ENCODE measurements around the gene CASKIN1. TPM values are rescaled to one million over a fixed set of nuclear protein-coding genes. Genes with fewer than 3 reads are reported as not detected.

CASKIN1 gene
- total RNA-seq, 1 experiment from 2014 or later, result 5.9 TPM

- ChIA-PET POLR2A (no interaction called here), CTCF (no interaction called here), RAD21 (ENCODE audit: low non-redundant PET in 1 of 2, low total read pairs in 2 of 2, uncharacterized antibody in 2 of 2, unreplicated experiment in 2 of 2) (no interaction called here)
- Histone ChIP-seq H3K9me3 (ENCODE audit: control insufficient read depth in 1 of 2, insufficient read depth in 1 of 2, low read depth in 1 of 2, low read length in 2 of 2) (no peaks in the 10 kb centered on the region), H3K27me3 (ENCODE audit: insufficient read depth, low read length) (no peaks in the 10 kb centered on the region), H3K36me3 (ENCODE audit: control insufficient read depth in 1 of 2, insufficient read depth in 2 of 2, low read length in 2 of 2) (peaks cover 9 to 19% of the 10 kb centered on the region in 2 experiments; a peak in 3 of 4 replicates), H3K9ac (ENCODE audit: low read length) (no peak overlapping the region), H3K79me2 (ENCODE audit: insufficient read depth, low read length) (peaks cover 26% of the 10 kb centered on the region), H3K27ac (ENCODE audit: low read depth, low read length) (no peak overlapping the region), H4K20me1 (ENCODE audit: insufficient read depth) (no peaks in the 10 kb centered on the region), H3K4me3 (replicated peaks in 1 of 2; ENCODE audit: low read depth in 1 of 2, low read length in 2 of 2) (no peak overlapping the region), H3K4me2 (ENCODE audit: low read length) (no peak overlapping the region), H2AFZ (ENCODE audit: low read depth, low read length, poor library complexity, severe bottlenecking) (no peak overlapping the region), H3K4me1 (ENCODE audit: control insufficient read depth in 1 of 2, insufficient read depth in 2 of 2, low read length in 2 of 2) (peaks cover 0 to 8% of the 10 kb centered on the region in 2 experiments; a peak in 2 of 4 replicates), H3K9me2 (ENCODE audit: insufficient read depth) (no peaks in the 10 kb centered on the region)
- no peak for DNase-seq (ENCODE audit: low read depth, low spot score)
- intact Hi-C loops (cut with micrococcal nuclease), result no loop called here
- ATAC-seq, result no peak
- BruUV-seq (replicated peaks), result no TSS peak
- TF ChIP-seq CTCF (IDR thresholded peaks at IDR 0.05 in 2 of 3, conservative IDR thresholded peaks at IDR 0.05 in 1 of 3; ENCODE audit: borderline replicate concordance in 1 of 3, insufficient read depth in 1 of 3, low read depth in 2 of 3, low read length in 2 of 3) (no peak), SP1 (IDR thresholded peaks at IDR 0.05; ENCODE audit: low read depth) (no peak), POLR2AphosphoS5 (IDR thresholded peaks at IDR 0.05; ENCODE audit: low read depth, low read length) (no peak), REST (IDR thresholded peaks at IDR 0.05; ENCODE audit: low read depth) (no peak), ZNF274 (IDR thresholded peaks at IDR 0.05; ENCODE audit: low read depth, low read length) (no peak), CEBPB (IDR thresholded peaks at IDR 0.05; ENCODE audit: low read depth) (no peak), SRF (IDR thresholded peaks at IDR 0.05; ENCODE audit: low read depth) (no peak), EZH2phosphoT487 (IDR thresholded peaks at IDR 0.05; ENCODE audit: borderline replicate concordance) (no peak), POLR2A (IDR thresholded peaks at IDR 0.05; ENCODE audit: borderline replicate concordance, extremely low read depth, insufficient read depth, insufficient read length) (no peak), SIN3A (IDR thresholded peaks at IDR 0.05; ENCODE audit: low read depth) (no peak), FOSL1 (IDR thresholded peaks at IDR 0.05; ENCODE audit: low read depth) (no peak), TCF7L2 (IDR thresholded peaks at IDR 0.05; ENCODE audit: borderline replicate concordance, extremely low read depth, insufficient read depth, insufficient read length) (no peak), EZH2 (IDR thresholded peaks at IDR 0.05) (no peak), CBX3 (IDR thresholded peaks at IDR 0.05; ENCODE audit: low read depth) (no peak), ZBTB33 (IDR thresholded peaks at IDR 0.05; ENCODE audit: extremely low read depth, insufficient replicate concordance, low read length) (no peak), RAD21 (IDR thresholded peaks at IDR 0.05; ENCODE audit: low read depth) (no peak), ELF1 (IDR thresholded peaks at IDR 0.05; ENCODE audit: borderline replicate concordance, low read depth) (no peak), ZFX (IDR thresholded peaks at IDR 0.05) (no peak)
These were observed 35.9 kb upstream of the CASKIN1 start for GRCh38 chr16:2232094-2232990.
